HG03159 (cell line): ENCODE results near the gene SCAMP1.
"Not testable (repeated sequence)": the region's sequence is repeated elsewhere in the genome, so short reads cannot be mapped to it uniquely, and the experiment has no call there.

Source experiments
- ATAC-seq: cut with Tn5 transposase; IDR thresholded peaks from one replicate; pipeline ENCODE4 v1.9.1; 2021; ENCODE audit warnings: mild to moderate bottlenecking, moderate library complexity; ENCODE audit not compliant: unreplicated experiment

SCAMP1 gene

DNA sequence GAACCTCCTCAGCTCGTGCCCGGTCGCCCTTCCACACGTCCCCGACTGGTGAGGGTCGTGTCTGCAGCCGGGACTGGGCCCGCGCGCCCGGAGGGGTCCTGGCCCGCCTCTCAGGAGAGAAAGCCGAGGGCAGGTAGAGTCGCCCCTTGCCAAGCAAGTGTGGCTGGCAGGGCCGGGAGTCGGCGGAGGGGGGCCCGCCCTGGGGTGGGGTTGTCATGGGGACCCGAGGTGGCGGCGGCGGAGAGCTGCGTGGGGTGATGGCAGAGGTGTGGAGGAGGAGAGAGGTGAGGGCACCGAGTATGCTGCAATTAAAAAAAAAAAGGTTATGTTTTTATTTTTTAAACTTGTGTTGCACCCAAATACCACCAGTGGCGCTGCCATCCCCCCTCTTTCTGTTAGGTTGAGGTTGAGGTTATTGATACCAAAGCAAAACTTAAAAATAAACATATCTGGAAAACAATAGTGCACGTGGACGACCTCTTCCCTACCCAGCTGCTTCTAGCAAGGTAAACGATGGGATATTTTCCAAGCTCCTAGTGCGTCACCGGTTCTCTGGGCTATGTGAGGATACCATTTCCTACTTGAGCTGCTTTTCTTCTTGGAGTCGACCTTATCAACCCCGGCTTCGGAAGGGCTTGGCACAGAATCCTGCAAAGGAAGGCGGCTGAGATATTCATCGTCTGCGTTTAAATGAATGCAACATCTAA is 660 bp downstream of the SCAMP1 start:
- ATAC-seq: peak; percentile 28

DNA sequence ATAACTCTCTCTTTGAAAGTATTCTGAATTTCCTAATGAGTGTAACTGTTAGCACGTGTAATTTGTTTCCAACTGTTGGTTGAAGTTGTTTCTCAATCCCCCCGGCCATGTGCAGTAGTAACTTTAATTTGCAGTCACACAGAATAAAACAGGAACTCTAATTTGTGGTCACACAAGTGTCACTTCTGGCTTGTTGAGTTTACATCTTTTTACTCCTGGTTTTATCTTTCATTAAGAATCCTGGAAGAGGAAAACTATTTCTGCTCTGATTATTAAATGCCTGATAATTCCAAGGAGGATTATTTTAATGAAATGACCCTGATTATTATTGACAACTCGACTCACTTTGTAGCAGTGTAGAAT is 1.2 kb downstream of the SCAMP1 start:
- no peak for ATAC-seq

DNA sequence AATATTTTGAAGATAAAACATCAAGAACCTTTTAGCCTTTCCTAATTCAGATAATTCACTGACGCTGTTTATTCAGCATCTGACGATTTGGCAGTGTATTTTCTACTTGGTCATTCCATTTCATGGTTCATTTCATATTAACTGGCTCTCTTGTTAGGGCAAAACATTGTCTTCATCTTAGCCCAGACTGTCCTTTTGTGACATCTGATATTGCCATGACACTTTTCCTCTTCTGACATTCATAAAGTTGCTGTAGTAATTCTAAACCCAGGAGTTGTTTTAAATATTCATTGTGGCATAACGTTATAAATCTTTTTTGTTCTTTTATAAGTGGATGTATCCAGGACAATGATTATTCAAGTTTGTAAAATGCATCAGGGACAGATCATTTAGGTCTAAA is 1.8 kb downstream of the SCAMP1 start:
- no peak for ATAC-seq

DNA sequence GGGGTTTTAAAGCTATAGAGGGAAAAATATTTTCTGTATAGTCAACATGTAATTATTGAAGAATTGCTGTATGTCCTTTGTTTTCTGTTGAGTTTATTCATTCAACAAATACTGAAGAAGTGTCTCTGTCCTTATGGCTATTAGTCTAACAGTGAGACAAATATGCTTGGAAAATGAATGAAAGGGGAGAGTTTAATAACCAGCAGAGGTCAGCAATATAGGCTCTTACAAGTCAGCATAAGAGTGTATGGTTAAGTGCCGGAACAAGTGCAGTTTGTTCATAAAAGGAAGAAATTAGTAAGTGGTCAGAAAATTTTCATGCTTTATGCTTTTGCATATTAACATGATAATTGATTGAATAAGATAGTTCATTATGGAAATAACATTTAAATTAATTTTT is 3.6 kb downstream of the SCAMP1 start:
- no peak for ATAC-seq

DNA sequence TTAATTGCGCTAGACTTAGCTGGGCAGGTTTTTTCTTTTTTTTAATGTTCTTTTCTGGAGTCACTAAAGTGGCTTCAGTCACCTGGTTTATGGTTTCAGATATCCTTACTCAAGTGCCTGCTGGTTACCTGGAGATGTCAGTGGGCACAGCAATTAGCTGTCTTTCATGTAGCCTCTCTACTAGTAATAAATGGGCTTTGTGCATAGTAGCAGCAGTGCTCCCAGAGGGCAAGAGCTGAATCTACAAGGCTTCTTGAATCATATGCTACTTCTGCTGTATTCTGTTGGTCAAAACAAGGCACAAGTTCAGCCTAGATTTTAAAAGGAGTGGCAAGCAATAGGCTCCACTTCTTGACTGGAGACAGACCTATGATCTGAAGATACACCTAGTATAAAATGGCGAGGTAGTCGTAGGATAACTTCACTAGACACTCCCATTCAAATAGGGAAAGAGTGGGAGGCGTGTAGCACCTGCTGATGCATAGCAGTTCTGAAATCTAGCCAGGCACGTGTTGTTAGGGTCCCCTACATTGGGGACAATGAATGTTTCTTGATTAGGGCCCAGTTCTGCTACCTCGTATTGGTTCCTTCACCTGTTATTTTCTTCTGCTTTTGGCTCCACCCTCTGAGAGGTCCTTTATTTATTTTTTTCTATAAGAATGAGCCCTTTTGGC is 7.0 kb downstream of the SCAMP1 start:
- no peak for ATAC-seq

DNA sequence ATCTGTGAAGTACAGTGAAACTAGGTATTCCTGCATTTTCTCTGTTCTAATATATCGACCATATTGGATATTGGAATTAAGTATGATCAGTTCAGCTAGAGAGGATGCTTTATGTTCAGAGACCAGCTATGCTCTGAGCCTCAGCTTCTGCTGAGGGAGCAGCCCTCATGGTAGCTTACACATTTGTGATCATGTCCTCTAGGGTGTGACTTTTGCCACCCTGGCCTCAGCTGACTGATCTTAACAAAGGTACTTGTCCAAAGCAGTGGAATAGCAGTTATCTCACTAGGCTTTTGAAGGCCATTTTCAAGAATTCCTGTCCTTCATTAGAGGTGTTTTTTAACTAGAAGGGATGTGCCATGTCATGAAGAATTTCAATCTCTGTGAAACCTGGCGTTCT is 9.3 kb downstream of the SCAMP1 start:
- no peak for ATAC-seq

DNA sequence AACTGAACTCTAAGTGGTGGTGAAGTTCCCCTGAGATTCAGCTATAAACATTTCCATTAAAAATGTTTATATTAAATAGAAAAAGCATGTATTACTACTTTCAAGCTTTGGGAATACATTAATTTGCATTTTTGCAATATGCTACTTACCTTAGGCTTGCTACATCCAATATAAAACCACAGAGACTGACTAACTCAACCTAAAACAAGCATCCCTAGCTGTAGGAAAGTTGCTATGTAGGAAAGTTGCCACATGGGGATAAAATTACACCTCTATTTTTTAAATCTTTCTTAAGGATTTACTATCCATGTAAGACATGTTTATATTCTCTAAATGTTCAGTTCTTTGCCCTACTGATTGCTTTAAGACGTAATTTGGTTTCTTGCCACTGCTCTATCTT is 12.8 kb downstream of the SCAMP1 start:
- no peak for ATAC-seq

DNA sequence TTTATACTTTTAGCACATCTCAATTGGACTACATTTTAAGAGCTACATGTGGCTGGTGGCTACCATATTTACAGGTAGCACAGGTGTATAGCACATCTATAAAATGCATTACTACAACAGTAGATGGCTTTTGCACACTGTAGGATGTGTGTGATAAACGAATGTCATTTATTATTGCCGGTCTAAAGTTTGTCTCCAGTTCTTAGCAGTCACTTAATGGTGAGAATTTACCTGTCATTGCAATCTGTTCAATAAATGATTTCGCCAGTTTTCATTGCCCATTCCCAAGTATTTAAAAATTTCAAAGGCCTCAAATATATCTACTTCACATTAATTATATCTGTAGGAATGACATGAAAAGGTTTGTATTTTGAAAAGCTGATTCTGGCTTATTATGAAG is 15.9 kb downstream of the SCAMP1 start:
- ATAC-seq: no peak

DNA sequence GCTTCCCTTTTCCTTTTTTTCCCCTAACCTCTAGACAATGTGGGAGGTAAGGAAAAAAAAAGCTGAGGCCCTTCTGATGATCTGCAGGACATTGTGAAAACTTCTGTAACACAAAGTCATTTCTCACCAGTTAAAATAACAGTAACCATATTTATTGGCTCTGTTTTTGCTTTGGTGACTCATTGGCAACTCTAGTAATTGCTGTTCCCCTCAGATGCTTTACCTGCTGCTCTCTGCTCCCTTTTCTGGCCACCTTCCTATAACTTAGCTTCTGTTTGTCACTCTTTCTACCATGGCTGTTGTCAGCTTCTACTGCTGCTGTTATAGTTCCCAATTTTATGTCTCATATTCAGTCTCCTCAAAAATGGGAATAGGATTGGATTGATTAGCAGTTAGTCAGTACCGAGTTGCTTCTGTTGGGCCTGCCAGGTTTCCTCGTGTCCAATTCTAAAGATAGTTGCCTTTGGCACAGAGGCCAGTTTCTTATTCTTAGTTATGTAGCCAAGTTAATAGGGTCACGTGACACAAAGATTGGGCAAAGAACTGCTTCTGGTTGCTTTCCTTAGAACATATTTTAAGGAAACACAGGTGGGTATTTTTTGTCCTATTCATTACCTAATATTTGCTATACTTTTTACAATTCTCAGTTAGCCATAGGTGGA is 16.8 kb downstream of the SCAMP1 start:
- no peak for ATAC-seq

DNA sequence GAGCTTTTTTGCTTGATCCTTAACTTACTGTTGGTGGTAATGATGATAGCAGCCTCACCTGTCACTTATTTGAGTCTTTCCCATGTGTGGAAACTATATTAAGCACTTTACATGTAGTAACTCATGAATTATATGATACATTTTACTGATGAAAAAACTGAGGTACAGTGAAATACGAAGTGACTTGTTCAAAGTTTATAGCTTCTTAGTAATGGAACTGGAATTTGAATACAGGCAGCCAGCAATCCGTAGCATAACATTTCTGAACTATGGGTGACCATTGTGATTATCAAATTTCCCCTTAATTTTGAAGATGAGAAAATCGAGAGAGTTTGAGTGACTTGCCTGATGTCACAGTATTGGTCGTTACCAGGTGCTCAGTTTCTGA is 17.3 kb downstream of the SCAMP1 start:
- ATAC-seq: no peak

DNA sequence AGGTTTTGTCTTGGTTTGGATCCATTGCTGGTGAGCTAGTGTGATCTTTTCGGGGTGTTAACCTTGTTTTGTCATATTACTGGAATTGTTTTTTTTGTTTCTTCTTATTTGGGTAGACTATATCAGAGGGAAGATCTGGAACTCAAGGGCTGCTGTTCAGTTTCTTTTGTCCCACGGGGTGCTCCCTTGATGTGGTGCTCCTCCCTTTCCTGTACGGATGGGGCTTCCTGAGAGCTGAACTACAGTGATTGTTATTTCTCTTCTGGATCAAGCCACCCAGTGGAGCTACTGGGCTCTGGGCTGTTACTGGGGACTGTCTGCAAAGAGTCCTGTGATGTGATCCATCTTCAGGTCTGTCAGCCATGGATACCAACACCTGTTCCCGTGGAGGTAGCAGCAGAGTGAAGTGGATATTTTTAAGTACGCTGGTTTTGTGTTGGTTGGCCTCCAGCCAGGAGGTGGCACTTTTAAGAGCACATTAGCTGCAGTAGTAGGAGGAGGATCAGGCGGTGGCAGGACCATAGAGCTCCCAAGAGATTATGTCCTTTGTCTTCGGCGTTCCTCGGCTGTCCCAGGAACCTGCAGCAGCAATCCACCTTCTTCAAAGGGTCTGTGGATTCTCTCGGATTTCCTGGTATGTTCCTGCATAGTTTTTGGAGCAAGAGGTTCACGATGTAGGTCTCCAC is 27.2 kb downstream of the SCAMP1 start:
- ATAC-seq: no peak

DNA sequence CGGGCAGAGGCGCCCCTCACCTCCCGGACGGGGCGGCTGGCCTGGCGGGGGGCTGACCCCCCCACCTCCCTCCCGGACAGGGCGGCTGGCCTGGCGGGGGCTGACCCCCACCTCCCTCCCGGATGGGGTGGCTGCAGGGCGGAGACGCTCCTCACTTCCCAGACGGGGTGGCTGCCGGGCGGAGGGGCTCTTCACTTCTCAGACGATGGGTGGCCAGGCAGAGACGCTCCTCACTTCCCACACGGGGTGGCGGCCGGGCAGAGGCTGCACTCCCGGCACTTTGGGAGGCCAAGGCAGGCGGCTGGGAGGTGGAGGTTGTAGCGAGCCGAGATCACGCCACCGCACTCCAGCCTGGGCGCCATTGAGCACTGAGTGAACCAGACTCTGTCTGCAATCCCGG is 30.9 kb downstream of the SCAMP1 start:
- ATAC-seq: not testable (repeated sequence)

DNA sequence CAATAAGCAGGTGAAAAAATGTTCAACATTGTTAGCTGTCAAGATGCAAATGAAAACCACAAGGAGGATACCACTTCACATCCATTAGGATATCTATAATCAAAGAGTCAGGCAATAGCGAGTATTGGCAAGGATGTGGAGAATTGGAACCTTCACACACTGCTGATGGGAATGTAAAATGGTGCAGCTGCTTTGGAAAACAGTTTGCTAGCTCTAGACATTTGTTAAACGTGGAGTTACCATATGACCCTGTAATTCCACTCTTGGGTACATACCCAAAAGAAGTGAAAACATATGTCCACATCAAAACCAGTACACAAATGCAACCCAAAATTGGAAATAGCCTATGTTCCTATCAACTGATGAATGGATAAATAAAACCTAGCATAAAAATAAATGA is 37.4 kb downstream of the SCAMP1 start:
- no peak for ATAC-seq

DNA sequence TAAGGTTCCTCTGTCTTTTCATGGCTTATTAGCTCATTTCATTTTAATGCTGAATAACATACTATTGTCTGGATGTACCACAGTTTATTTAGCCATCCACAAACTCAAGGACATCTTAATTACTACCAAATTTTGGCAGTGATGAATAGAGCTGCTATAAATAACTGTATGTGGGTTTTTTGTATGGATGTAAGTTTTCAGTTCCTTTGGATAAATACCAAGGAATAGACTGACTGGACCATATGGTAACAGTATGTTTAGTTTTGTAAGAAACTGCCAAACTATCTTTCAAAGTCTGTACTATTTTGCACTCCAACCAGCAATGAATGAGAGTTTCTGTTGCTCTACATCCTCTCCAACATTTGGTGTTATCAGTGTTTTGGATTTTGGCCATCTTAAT is 38.7 kb downstream of the SCAMP1 start:
- ATAC-seq: no peak

DNA sequence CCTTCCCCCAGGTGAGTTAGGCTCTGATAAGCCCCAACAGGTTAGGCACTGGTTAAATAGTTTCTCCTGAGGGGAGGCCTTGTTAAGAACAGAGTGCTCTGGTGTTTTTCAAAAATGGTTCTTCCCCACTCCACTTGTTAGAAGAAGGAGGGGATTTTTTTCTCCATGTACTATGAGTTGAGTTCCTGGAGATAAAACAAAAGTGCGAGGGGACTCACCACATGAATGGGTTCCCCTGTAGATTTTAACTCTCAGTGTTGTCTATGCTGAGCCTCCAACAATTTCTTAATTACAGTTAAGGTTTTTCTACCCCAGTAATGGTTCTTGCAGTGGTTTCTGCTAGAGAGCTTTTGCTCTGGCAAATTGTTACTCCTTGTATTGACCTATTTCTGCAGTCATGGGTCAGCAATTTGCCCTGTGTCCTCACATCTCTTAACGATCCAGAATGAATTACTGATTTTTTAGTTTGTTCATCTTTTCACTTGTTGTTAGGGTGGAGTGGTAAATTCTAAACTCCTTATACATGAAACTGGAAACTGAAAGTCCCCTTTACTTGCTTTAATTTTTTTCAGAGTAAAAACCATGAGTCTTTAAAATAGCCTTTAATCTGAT is 44.4 kb downstream of the SCAMP1 start:
- no peak for ATAC-seq

DNA sequence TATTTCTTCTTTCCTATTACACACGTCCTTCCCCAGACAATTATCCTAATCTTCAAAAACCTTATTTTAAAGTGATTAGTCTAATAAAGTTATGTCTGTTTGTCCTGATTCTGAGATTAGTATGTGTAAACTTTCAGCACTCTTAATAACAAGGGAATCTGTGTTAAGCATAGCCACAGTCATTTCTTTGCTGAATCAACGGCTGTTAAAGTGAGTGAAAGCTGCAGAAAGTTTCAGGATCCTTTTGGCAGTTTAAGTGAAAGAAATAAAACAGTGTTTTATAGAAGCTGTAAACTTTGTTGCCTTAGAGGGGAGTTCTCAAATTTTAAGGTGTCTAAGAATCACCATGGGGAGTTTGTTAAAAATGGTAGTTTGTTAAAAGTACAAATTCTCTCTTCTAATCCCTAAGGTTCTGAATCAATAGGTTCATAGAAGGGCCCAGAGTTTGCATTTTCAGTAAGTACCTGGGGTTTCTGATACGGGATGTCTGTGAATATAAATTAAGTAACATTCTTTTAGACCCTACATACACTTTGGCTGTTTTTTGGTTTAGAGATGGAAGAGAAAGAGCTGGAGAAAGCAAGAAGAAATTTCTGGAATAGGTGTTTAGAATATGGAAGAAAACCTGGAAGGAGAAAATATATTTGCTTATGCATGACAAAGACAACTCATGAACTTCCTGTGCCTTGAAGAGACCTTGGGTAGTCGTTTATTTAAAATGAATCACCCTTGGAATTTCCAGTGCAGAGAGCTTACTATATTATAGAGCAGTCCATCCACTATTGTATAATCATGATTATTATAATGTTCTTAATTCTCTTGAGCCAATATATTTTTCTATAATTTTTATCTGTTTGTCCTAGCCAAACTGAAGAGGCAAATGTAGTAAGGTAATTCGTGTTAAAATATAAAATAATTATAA is 45.7 kb downstream of the SCAMP1 start:
- no peak for ATAC-seq

DNA sequence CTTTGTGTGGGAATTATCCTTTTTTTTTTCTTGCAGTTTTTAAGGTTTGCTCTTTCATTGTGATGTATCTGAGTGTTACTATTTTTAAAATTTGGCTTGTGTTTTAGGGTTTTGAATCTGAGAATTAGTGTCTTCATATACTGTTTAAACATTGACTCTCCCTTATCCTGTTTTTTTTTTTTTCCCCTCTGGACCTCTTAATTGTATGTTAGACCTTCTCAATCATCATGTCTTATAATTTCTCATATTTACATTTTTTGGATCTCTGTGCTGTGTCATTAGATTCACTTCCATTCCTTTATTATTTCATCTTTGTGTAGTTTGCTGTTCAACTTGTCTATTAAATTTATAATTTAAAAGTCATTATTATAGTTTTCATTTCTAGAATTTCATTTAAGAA is 47.0 kb downstream of the SCAMP1 start:
- ATAC-seq: no peak

DNA sequence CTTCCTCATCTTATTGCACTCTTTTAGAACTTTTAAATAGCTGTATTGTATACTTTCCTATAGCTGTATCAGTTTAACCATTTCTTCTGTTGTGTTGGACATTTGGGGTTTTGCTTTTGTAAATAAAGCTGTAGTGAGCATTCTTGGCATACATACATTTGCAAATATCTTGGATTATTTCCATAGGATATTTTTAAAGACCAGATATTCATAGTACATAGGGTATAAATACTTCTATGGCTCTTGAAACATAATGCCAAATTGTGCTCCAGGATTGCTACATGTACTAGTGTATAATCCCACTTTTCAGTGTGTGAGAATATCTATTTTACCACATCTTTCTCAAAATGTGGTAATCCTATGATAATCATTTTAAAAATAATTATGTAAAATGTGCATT is 51.2 kb downstream of the SCAMP1 start:
- ATAC-seq: no peak

DNA sequence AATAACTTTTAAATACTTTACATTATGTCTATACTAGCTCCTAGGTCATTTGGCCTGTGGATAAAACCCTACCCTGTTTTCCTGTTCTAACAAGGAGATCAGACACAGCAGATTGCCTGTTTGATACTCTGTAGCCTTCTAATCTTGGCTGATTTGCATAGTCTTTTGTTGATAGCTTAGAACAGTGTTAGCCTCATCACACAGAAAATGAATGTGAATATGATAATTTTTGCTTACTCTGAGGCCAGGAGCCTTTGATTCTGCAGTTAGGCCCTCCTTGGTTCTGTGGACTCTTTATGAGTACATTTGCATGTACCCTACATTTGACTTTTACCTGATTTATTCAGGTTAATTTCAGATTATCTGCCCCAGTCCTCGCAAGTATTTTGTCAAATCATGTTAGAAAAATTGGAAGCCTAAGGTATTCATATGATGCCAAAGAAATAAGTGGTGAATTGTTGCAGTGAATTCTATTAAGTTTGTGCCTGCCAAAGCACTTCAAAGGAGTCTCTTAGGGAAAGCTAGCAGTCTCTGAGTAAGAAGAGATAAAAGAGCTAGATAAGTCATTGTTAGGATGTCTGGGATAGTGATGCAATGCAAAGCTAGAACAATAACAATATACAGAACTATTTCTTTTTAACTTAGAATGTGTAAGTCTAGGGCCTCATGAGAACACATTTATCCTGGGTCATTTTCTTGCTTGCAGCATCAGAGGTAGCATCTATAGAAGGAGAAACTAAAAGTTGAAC is 56.4 kb downstream of the SCAMP1 start:
- ATAC-seq: no peak

DNA sequence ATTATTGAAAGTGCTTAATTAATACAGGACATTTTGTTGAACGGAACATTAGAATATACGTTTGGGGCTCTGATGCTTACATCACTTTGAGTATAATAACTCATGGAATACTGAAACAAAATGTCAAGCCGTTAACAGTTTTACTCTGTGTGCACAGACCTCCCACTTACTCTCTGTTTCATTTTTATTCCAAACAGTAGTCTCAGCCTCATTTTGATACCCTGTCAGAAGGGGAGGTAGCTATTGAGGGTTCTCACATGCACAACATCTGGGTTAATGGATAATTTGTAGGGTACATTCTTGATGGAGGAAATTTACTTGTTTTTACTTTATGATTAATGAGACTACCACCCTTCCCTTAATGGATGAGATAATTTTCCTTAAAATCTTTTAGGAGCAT is 59.0 kb downstream of the SCAMP1 start:
- ATAC-seq: no peak
